HG03565 (cell line): ENCODE results near the gene CSF3R.
"Not testable (repeated sequence)": the region's sequence is repeated elsewhere in the genome, so short reads cannot be mapped to it uniquely, and the experiment has no call there.

ENCODE experiments used
- ATAC-seq: cut with Tn5 transposase; IDR thresholded peaks from one replicate; pipeline ENCODE4 v1.9.1; 2021; ENCODE audit warnings: mild to moderate bottlenecking, moderate library complexity; ENCODE audit not compliant: unreplicated experiment

Gene CSF3R

GRCh38 chr1:36484099-36484498, 1.4 kb upstream of the CSF3R start:
- no peak for ATAC-seq

- no peak for ATAC-seq
These were observed 666 bp downstream of the CSF3R start for GRCh38 chr1:36481771-36482723.

- no peak for ATAC-seq
These were observed 1.6 kb downstream of the CSF3R start for GRCh38 chr1:36481091-36481490.

GRCh38 chr1:36480161-36480560, 2.6 kb downstream of the CSF3R start:
- ATAC-seq: no peak

- ATAC-seq: no peak
These were observed 3.1 kb downstream of the CSF3R start for GRCh38 chr1:36479505-36480051.

GRCh38 chr1:36477615-36478014, 5.1 kb downstream of the CSF3R start:
- not testable (repeated sequence) for ATAC-seq

GRCh38 chr1:36476945-36477344, 5.8 kb downstream of the CSF3R start:
- ATAC-seq: no peak

GRCh38 chr1:36475910-36476604, 6.7 kb downstream of the CSF3R start:
- ATAC-seq: no peak

- no peak for ATAC-seq
These were observed 7.4 kb downstream of the CSF3R start for GRCh38 chr1:36475341-36475740.

- ATAC-seq: no peak
These were observed 10.1 kb downstream of the CSF3R start for GRCh38 chr1:36472656-36473055.

- ATAC-seq: no peak
These were observed 10.7 kb downstream of the CSF3R start for GRCh38 chr1:36471830-36472641.

- no peak for ATAC-seq
These were observed 13.6 kb downstream of the CSF3R start for GRCh38 chr1:36469163-36469562.

GRCh38 chr1:36467700-36468455, 14.8 kb downstream of the CSF3R start:
- ATAC-seq: no peak

- ATAC-seq: no peak
These were observed 15.7 kb downstream of the CSF3R start for GRCh38 chr1:36467027-36467410.

- no peak for ATAC-seq
These were observed 16.2 kb downstream of the CSF3R start for GRCh38 chr1:36466370-36467026.

GRCh38 chr1:36465731-36466369, 16.9 kb downstream of the CSF3R start:
- no peak for ATAC-seq

GRCh38 chr1:36464605-36465393, 17.9 kb downstream of the CSF3R start:
- ATAC-seq: peak; percentile 4

- ATAC-seq: peak; percentile 85
These were observed 18.7 kb downstream of the CSF3R start, which contains the start of gene MRPS15 for GRCh38 chr1:36463803-36464604. TSS of gene MRPS15 (minus strand) at chr1:36464384. CDS start at chr1:36464275, 109 bp downstream.
